Gastroesophageal sphincter (tissue), 3 donors: ENCODE data around the gene NTN3.
A peak's percentile ranks its signal among the peaks of the same experiment; 100 is the strongest.

Source experiments
- EP300 ChIP-seq: sonication (generic); formaldehyde crosslinking; IDR thresholded peaks from one replicate; pipeline ENCODE4 v1.6.1; 2017; ENCODE audit warnings: antibody characterized with exemption, mild to moderate bottlenecking
- POLR2A ChIP-seq, 2 donors: fragments of 450-650 bp; IDR thresholded peaks; one replicate each; pipeline ENCODE4 v1.6.1; 2017; ENCODE audit warnings: antibody characterized with exemption in 2 of 2, mild to moderate bottlenecking in 2 of 2, moderate library complexity in 1 of 2
- POLR2AphosphoS5 ChIP-seq: sonication (generic); formaldehyde crosslinking; IDR thresholded peaks from one replicate; pipeline ENCODE4 v1.6.1; 2017; ENCODE audit warnings: antibody characterized with exemption
- TF ChIP-seq, protein P1 (sequence below), 4 experiments: fragments of 200-600 bp in 2 of 4; fragments of 450-650 bp in 2 of 4; sonication (generic) in 1 of 4; IDR thresholded peaks; one replicate each; pipeline ENCODE4 v1.5.1; 2017 to 2019; ENCODE audit warnings: antibody characterized with exemption in 4 of 4, mild to moderate bottlenecking in 2 of 4, moderate library complexity in 2 of 4

DNA sequence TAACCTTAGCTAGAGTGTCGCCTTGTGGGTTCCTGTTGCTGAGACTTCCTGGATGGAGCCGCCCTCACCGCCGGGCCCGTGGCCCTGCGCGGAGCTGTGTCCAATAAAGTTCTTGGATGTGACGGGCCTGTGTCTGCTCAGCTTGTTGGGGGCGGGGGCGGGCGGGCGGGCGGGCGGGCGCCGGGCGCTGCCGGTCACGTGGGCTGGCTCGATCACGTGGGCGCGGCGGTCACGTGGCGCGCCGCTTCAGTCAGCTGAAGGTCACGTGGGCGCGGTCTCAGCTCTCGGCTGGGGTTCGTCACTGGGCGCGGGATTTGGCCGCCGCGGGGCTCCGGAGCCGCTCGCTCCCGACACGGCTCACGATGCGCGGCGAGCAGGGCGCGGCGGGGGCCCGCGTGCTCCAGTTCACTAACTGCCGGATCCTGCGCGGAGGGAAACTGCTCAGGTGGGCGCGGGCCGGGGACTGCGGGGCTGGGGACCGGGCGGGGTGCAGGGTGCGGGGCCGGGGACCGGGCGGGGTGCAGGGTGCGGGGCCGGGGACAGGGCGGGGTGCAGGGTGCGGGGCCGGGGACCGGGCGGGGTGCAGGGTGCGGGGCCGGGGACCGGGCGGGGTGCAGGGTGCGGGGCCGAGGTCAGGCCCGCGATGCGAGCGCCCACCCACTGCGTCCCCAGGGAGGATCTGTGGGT lies 49.1 kb downstream of the NTN3 start, which contains the start of gene AMDHD2:
- TF ChIP-seq, protein P1, sequence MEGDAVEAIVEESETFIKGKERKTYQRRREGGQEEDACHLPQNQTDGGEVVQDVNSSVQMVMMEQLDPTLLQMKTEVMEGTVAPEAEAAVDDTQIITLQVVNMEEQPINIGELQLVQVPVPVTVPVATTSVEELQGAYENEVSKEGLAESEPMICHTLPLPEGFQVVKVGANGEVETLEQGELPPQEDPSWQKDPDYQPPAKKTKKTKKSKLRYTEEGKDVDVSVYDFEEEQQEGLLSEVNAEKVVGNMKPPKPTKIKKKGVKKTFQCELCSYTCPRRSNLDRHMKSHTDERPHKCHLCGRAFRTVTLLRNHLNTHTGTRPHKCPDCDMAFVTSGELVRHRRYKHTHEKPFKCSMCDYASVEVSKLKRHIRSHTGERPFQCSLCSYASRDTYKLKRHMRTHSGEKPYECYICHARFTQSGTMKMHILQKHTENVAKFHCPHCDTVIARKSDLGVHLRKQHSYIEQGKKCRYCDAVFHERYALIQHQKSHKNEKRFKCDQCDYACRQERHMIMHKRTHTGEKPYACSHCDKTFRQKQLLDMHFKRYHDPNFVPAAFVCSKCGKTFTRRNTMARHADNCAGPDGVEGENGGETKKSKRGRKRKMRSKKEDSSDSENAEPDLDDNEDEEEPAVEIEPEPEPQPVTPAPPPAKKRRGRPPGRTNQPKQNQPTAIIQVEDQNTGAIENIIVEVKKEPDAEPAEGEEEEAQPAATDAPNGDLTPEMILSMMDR (IDR thresholded peaks at IDR 0.05), result no peak
- TF ChIP-seq POLR2A (IDR thresholded peaks at IDR 0.05) (peak; percentile 44 to 67), EP300 (no peak), POLR2AphosphoS5 (peak; percentile 83)
